Stimulated activated memory B cell treated with anti-CD40 and anti-IgM and Interleukin-4, amounts not matched to agents 10 μg/mL and 1 μg/mL and 100 μg/mL, for 72 hours (primary cell): Measurements from ENCODE around the gene EVA1B.

Experiments used
- ATAC-seq: fragments of 150-1000 bp; cut with Tn5 transposase; 2 replicates; pipeline ENCODE4 v1.10.0; 2021
- H3K27ac Mint-ChIP-seq: one replicate; pipeline ENCODE4 v1.8.0; 2022; ENCODE audit warnings: mild to moderate bottlenecking, mixed read lengths
- H3K27me3 Mint-ChIP-seq: one replicate; pipeline ENCODE4 v1.8.0; 2022; ENCODE audit warnings: mixed read lengths
- H3K36me3 Mint-ChIP-seq: one replicate; pipeline ENCODE4 v1.8.0; 2022; ENCODE audit warnings: mixed read lengths
- H3K4me1 Mint-ChIP-seq: one replicate; pipeline ENCODE4 v1.8.0; 2022; ENCODE audit warnings: mixed read lengths
- H3K4me3 Mint-ChIP-seq: one replicate; pipeline ENCODE4 v1.8.0; 2022; ENCODE audit warnings: mild to moderate bottlenecking, moderate library complexity, mixed read lengths
- H3K9me3 Mint-ChIP-seq: one replicate; pipeline ENCODE4 v1.8.0; 2022; ENCODE audit warnings: mixed read lengths

EVA1B gene

DNA sequence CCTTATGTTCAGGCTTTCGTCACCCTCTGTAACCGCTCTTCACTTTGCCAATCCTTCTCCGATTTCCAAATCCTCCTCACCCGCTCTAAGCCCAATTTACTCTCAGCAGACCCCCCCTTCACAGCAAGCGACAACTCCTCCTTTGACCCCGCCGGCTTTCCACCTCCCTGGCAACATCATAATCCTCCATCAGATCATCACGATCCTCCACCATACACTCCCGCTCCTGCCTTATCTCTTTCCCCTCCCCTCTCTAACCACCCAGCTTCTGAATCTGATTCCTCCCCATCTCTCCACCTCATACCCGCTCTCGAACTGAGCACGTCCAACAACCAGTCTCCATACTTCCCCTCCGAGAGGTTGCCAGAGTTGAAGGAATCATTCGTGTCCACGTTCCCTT is 7.5 kb upstream of the EVA1B start:
- Mint-ChIP-seq H3K9me3 (no peaks in the 10 kb centered on the region), H3K4me1 (no peaks in the 10 kb centered on the region), H3K27me3 (peaks cover 36% of the 10 kb centered on the region), H3K4me3 (no peak overlapping the region), H3K27ac (no peak overlapping the region), H3K36me3 (no peaks in the 10 kb centered on the region)
- no peak for ATAC-seq

DNA sequence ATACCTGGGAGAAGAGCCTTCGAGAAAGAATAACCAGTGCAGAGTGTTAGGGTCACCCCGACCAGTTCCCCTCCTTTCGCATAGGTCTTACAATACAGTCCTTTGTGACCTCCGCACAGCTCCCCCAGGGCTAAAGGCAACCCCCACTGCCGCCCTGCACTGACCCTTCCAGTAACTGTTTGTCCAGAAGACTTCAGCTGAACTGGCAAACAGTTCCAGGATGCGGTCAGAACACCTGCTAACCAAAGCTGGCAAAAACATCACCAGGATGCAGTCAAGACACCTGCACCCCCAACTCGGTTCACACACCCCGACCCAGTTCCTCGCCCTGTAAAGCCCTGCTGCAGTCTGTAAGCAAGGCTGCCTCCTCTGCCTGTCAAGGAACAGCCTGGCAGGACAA is 6.4 kb upstream of the EVA1B start:
- H3K27ac Mint-ChIP-seq = no peak overlapping the region
- peaks cover 44% of the 10 kb centered on the region for H3K27me3 Mint-ChIP-seq
- no peak overlapping the region for H3K4me3 Mint-ChIP-seq
- H3K36me3 Mint-ChIP-seq = no peaks in the 10 kb centered on the region
- no peaks in the 10 kb centered on the region for H3K9me3 Mint-ChIP-seq
- no peak for ATAC-seq
- H3K4me1 Mint-ChIP-seq = peaks cover under 1% of the 10 kb centered on the region

DNA sequence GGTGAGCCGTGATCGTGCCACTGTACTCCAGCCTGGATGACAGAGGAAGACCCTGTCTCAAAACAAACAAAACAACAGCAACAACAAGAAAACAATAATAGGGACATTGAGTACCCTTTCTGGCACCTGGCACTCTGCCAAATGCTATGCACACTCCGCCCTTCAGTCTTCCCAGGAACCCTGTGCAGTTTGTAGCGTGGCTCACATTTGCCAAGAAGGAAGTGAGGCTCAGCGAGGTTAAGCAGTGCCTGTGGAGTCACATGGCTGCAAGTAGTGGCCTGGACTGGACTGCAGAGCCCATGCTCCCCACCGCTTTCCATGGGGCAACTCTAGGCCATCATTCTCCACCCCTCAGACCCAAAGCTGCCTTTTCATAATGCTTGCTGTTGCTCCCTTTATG is 5.3 kb upstream of the EVA1B start:
- H3K4me1 Mint-ChIP-seq = peaks cover 11% of the 10 kb centered on the region
- H3K27me3 Mint-ChIP-seq = peaks cover 44% of the 10 kb centered on the region
- no peaks in the 10 kb centered on the region for H3K36me3 Mint-ChIP-seq
- no peak for ATAC-seq
- H3K27ac Mint-ChIP-seq = no peak overlapping the region
- no peak overlapping the region for H3K4me3 Mint-ChIP-seq
- no peaks in the 10 kb centered on the region for H3K9me3 Mint-ChIP-seq

DNA sequence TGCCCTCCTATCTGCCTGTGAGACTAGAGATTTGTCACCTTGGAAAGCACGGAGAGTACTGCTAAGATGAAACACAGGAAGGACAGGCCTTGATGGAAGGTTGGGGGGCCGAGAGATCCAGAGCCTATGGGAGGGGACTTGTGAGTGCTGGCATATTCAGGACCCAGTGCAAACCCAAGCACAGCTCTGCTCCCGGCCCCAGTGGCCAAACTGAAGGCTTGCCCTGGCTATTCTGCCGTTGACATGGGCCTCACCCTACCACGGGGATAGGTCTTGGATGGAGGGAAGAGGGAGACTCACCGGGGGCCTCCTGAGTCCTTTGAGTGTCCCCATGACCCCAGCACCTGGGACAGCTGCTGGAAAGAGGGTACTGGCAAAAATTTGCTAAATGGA is 4.6 kb upstream of the EVA1B start:
- ATAC-seq = no peak
- Mint-ChIP-seq H3K4me3 (no peak overlapping the region), H3K4me1 (peaks cover 11% of the 10 kb centered on the region), H3K27ac (no peak overlapping the region), H3K36me3 (no peaks in the 10 kb centered on the region), H3K9me3 (no peaks in the 10 kb centered on the region), H3K27me3 (peaks cover 44% of the 10 kb centered on the region)

DNA sequence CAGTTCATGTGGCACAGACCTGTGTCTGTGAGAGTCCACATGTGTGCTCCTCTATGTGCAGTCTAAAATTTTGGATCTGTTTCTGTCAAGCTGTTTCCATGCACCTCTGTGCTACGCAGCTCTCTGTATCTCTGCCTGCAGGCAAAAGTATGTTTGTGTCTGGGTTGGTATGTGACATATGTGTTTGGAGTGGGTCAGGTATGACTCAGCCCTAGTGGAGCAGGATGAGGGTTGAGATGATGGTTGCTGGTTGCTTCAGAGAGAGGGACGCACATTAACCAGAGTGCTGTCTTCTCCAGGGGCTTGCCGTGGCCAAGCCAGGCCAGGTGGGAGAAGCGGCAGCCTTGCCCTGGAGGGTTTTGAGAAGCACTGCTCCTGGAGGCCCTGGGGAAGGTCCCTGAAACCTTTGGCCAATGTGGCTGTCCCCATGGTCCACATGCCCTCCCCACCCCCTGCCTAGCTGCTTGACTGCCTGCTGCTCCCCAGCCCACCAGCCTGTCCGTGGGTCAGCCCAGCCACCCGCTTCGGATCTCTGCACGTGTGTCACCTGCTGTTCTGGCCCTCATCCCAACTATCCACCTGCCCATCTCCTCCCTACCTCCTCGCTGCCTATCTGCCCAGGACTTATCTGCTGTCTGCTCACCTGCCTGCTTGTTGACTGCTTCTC is 4.1 kb upstream of the EVA1B start:
- Mint-ChIP-seq H3K36me3 (no peaks in the 10 kb centered on the region), H3K27me3 (peaks cover 44% of the 10 kb centered on the region), H3K4me1 (peaks cover 11% of the 10 kb centered on the region), H3K27ac (no peak overlapping the region), H3K4me3 (no peak overlapping the region), H3K9me3 (no peaks in the 10 kb centered on the region)
- no peak for ATAC-seq

DNA sequence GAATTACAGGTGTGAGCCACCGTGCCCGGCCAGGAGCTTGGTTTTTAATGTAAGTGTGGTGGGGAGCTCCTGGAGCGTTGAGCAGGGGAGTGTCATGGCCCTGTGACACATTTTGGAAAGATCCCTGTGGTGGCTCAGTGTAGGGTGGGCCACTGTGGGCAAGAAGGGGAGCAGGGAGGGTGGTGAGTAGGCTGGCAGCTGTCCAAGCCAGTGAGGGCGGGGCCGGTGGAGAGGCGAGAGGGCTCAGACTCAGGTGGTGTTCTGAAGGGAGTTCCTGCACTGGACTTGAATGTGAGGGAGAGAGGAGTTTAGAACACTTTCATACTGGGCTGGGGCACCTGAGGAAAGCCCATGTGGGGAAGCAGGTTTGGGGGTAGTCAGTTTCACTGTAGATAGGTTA is 3.1 kb upstream of the EVA1B start:
- Mint-ChIP-seq H3K4me3 (no peak overlapping the region), H3K36me3 (no peaks in the 10 kb centered on the region), H3K27ac (no peak overlapping the region), H3K27me3 (peaks cover 43% of the 10 kb centered on the region), H3K9me3 (no peaks in the 10 kb centered on the region), H3K4me1 (peaks cover 17% of the 10 kb centered on the region)
- ATAC-seq = no peak

DNA sequence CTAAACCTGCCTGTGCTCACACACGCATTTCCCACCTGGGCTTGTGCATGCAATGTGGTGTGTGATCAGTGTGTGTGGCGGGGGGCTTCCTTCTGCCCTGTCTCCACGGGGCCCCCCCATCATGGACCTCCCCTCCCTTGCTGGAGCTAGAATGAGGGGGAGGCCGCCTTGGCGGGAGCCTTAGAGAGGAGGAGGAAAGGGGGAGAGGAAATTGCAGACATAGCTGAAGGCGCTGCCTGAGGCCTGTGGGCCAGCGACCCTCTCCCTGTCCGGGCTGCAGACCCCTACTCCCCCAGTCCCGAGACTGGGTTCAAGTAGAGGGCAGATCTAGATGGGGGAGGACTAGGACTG is 883 bp upstream of the EVA1B start:
- Mint-ChIP-seq H3K4me1 (peaks cover 30% of the 10 kb centered on the region), H3K36me3 (no peaks in the 10 kb centered on the region), H3K27ac (no peak overlapping the region), H3K27me3 (peaks cover 31% of the 10 kb centered on the region), H3K4me3 (peak overlapping the region; percentile 38), H3K9me3 (no peaks in the 10 kb centered on the region)
- ATAC-seq = no peak

DNA sequence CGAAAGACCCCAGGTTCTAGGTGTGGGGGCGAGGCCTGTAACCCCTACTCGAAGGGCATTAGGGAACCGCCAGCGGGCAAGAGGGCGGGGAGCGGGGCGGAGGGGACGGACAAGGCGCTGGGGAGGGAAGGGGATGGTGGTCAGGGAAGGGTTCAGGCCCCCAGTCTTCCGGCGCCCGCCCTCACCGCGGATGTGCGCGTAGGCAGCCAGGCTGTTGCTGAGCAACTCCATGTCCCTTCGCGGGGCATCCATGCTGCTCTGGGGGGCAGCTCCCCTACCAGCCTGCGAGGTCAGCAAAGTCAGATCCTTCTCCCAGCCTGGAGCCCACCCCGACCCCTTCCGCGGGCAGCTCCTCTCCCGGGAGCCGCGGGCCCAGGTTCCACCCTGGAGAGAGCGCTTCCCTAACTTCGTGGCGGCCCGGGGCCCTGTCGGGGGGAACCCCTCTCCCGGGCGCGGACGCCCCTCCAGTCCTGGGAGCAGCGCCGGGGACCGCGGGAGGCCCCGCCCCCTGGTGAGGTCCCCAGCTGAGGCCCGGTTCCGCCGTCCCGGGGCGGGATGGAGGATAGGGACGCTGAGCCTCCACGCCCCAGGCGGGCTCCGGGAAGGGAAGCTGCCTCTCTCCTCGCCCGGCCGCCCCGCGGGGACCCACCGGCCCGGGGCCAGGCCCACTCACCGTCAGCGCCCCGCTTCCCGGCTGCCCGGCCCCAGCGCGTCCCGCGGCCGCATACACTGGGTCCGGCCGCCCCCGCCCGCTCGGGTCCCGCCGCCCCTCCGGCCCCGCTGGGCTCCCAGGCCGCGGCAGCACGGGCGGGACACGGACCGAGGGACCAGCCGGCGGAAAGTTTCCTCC is 434 bp downstream of the EVA1B start:
- peak overlapping the region; percentile 69 for H3K4me3 Mint-ChIP-seq
- peaks cover 30% of the 10 kb centered on the region for H3K4me1 Mint-ChIP-seq
- H3K27me3 Mint-ChIP-seq = peaks cover 28% of the 10 kb centered on the region
- H3K27ac Mint-ChIP-seq = no peak overlapping the region
- H3K36me3 Mint-ChIP-seq = no peaks in the 10 kb centered on the region
- peak; percentile 53 for ATAC-seq
- no peaks in the 10 kb centered on the region for H3K9me3 Mint-ChIP-seq

DNA sequence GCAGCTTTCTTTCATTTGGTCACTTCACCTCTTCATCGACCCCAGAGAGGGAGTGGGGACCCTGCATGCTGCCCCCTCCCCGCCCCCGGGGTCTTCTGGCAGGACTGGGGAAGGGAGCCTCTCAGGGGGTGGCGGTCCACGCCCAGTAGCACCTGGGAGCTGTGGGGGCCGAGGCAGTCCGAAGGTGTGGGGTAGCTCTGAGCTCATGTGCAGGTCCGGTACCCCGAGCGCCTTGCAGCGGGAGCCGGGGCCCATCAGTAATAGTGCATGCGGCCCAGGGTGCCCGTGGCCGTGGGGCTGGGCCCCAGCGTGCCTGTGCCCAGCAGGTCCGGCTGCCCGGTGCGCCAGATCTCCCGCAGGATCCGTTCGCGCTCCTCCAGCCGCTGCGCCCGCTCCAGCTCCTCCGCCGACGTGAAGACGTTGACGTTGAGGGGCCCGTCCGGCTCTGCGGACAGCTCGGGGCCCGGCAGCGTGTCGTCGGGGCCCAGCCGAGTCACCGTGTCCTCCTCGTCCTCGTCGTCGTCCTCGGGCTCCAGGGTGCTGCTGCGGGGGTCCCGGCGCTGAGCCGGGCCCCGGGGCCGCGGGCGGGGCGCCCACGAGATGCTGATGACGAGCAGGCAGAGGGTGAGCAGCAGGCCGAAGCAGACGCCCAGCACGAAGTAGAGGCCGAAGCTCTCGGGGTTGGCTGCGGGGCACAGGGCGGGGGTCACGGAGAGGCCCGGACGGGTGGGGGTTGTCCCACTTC is 1.2 kb downstream of the EVA1B start:
- no peak for ATAC-seq
- Mint-ChIP-seq H3K9me3 (no peaks in the 10 kb centered on the region), H3K27ac (no peak overlapping the region), H3K4me3 (peak overlapping the region; percentile 86), H3K36me3 (no peaks in the 10 kb centered on the region), H3K27me3 (peaks cover 20% of the 10 kb centered on the region), H3K4me1 (peaks cover 30% of the 10 kb centered on the region)

DNA sequence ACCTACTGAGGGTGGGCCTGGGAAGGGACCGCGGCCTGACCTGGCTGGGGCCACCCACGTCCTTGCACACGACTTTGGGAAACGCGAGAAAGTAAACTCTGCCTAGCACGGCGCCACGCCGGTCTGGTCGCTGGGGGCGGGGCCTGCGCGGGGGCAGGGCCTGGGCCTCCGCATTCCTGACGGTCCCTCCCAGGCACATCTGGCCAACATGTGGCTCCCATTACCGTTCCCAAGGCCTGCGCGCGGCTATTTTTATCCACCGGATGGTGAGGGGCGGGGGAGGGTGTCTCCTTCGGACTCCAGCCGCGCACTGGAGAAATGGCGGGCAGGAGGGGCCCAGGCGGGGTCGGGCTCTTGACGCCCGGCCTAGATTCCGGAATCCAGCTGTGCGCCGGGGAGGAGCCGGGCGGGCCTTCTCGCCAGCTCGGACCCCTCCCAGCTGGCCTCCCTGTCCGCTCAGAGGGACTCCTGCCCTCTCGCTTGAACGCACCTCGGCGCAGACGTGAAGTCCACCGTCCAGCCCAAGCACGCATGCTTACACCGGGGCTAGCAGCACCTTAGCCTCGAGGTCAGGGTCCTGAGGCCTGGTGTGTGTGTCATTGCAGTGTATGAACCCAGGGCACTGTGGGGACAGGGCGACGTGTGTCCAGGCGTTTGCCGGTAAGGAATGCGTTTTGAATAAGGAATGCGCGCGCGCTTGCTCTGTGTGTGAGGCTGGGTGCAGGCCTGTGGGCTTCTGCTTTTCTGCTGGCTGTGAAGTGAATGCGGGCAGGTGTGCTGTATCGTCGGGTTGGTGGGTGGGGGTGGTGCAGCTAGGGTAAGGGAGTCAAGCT is 2.1 kb downstream of the EVA1B start:
- H3K27me3 Mint-ChIP-seq = peaks cover 12% of the 10 kb centered on the region
- peak; percentile 31 for ATAC-seq
- peak overlapping the region; percentile 79 for H3K27ac Mint-ChIP-seq
- peak overlapping the region; percentile 86 for H3K4me3 Mint-ChIP-seq
- H3K9me3 Mint-ChIP-seq = no peaks in the 10 kb centered on the region
- H3K4me1 Mint-ChIP-seq = peaks cover 30% of the 10 kb centered on the region
- H3K36me3 Mint-ChIP-seq = no peaks in the 10 kb centered on the region

DNA sequence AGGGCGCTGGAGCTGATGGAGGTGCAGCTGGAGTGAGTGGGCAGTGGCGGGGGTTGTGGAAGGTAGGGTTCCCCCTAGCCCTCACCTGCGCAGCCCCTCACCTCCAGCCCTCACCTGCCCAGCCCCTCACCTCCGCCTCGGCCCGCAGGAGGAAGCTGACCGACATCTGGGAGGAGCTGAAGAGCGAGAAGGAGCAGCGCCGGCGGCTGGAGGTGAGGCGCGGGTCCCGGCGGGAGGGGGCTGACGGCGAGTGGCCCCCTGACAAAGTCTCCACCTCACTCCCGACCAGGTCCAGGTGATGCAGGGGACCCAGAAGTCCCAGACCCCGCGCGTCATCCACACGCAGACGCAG is 2.7 kb downstream of the EVA1B start:
- Mint-ChIP-seq H3K27me3 (peaks cover 6% of the 10 kb centered on the region), H3K9me3 (no peaks in the 10 kb centered on the region), H3K4me3 (peak overlapping the region; percentile 86), H3K36me3 (no peaks in the 10 kb centered on the region), H3K27ac (peak overlapping the region; percentile 79), H3K4me1 (peaks cover 30% of the 10 kb centered on the region)
- ATAC-seq = no peak

DNA sequence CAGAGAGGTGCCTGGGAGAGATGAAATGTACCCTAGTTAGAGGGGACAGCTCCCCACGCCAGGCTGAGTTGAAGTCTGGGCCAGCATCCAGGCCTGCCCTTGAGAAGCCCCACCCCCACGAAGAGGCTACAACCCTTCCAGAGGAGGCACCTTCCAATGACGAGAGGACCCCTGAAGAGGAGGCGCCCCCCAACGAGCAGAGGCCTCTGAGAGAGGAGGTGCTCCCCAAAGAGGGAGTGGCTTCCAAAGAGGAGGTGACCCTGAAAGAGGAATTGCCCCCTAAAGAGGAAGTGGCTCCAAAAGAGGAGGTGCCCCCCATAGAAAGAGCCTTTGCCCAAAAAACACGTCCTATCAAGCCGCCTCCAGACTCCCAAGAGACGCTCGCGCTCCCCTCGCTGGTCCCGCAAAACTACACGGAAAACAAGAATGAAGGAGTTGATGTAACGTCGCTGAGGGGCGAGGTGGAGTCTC is 3.1 kb downstream of the EVA1B start:
- Mint-ChIP-seq H3K27ac (peak overlapping the region; percentile 79), H3K36me3 (no peaks in the 10 kb centered on the region), H3K9me3 (no peaks in the 10 kb centered on the region), H3K4me1 (peaks cover 30% of the 10 kb centered on the region), H3K4me3 (peak overlapping the region; percentile 86), H3K27me3 (peaks cover 2% of the 10 kb centered on the region)
- no peak for ATAC-seq

DNA sequence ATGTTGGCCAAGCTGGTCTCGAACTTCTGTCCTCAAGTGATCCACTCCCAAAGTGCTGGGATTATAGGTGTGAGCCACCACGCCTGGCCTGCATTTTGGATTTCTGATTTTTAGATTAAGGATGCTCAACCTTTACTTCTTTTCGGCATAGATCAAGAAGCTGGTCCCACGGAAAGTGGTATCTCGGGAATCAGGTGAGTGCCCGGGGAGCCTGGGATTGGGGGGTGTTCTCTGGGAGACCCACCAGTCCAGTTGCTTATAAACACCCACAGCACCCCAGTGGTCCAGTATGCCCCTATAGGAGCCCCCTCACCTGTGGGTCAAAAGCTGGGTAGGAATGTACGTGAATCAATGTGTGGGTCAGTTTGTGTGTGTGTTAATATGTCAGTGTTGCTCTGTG is 14.0 kb downstream of the EVA1B start:
- peaks cover 32% of the 10 kb centered on the region for H3K4me1 Mint-ChIP-seq
- no peaks in the 10 kb centered on the region for H3K27me3 Mint-ChIP-seq
- H3K9me3 Mint-ChIP-seq = no peaks in the 10 kb centered on the region
- H3K27ac Mint-ChIP-seq = no peak overlapping the region
- H3K4me3 Mint-ChIP-seq = no peak overlapping the region
- no peak for ATAC-seq
- H3K36me3 Mint-ChIP-seq = peaks cover 17% of the 10 kb centered on the region

DNA sequence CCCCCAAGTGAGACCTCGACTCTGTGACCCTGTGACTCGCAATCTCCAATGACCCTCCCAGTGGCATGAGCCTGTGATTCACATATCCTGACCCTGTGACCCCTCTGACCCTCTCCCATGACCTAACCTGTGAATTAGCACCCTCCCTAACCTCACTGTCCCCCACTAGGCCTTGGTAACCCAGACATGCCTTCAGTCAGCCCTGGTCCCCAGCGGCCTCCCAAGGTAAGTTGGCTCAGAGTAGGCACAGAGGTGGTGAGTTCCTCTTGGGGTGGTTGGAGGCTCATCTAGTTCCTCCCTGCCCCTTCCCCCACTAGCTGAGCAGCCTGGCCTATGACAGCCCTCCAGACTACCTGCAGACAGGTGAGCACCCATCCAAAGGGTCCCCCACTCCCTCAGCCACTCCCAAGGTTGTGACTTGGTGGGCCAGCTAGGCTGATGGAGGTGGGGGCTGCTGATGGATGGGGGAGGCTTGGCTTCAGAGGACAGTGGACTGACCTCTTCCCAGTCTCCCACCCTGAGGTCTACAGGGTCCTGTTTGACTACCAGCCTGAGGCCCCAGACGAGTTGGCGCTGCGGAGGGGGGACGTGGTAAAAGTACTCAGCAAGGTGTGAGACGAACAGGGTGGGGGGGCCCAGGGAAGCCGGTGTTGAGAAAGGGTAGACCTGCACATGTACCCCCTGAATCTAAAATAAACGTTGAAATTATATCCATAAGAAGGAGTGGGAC is 15.7 kb downstream of the EVA1B start:
- Mint-ChIP-seq H3K9me3 (no peaks in the 10 kb centered on the region), H3K27ac (no peak overlapping the region), H3K27me3 (no peaks in the 10 kb centered on the region), H3K4me1 (peaks cover 42% of the 10 kb centered on the region), H3K4me3 (peak overlapping the region; percentile 95), H3K36me3 (peaks cover 30% of the 10 kb centered on the region)
- no peak for ATAC-seq
